ENCODE data around the gene FOXI1. TPM values are rescaled to one million over a fixed set of nuclear protein-coding genes. Genes with fewer than 3 reads are reported as not detected.

FOXI1 gene
- total RNA-seq, 2 experiments from 2014 or later: 0.28 TPM; not detected in 1

DNA sequence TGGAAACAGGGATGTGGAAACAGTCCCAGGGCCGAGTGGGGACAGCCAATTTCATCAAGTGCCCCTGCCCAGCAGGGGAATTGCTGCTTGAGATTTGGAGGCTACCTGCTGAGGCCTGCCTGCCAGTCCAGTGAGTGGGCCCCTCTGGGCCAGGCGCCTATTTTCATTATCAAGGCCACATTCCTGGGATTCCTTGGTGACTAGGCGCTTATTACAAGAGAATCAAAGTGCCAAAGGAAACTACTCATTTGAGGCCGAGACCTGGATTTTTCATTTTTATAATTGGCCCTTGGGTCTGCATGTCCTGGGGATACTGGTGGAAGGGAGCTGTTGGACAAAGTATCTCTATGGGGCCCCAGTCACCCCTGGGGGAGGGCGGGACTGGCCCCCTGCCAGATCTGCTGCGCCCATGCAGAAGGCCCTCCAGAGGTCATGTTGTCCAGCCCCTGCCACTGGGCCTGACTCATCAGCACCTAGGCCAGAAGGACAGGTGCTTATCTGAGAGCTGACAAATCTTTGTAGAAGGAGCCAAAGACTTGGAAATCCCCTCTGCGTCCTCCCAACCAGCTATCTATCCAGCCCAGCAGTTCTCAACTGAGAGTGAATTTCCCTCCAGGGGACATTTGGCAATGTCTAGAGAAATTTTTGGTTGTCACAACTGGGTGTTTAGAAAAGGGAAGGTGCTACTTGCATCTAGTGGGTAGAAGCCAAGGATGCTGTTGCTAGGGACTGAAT lies 45.6 kb downstream of the FOXI1 start:
- H3K27ac ChIP-seq (ENCODE audit: low read depth in 1 of 2, low read length in 2 of 2): no peak overlapping the region
- no peaks in the 10 kb centered on the region for H3K4me1 ChIP-seq (ENCODE audit: insufficient read depth, low read length)
- intact Hi-C loops (cut with DNase I, micrococcal nuclease): no loop called here
- no peaks in the 10 kb centered on the region for H3K4me1 Mint-ChIP-seq (ENCODE audit: low read depth)
- H3K4me3 ChIP-seq (ENCODE audit: low read length): no peak overlapping the region
- H3K9me3 ChIP-seq (ENCODE audit: control insufficient read depth in 1 of 2, insufficient read depth in 1 of 2, low read length in 2 of 2): no peaks in the 10 kb centered on the region
- no peak overlapping the region for H3K4me3 Mint-ChIP-seq
- H3K27me3 Mint-ChIP-seq: peaks cover 5% of the 10 kb centered on the region
- no peaks in the 10 kb centered on the region for H3K27me3 ChIP-seq (ENCODE audit: control insufficient read depth in 1 of 2, insufficient read depth in 2 of 2, low read length in 2 of 2)
- DNase-seq: no peak
- no peak for TF ChIP-seq CTCF (IDR thresholded peaks at IDR 0.05)
- H3K9me3 Mint-ChIP-seq: no peaks in the 10 kb centered on the region
- no peaks in the 10 kb centered on the region for H3K36me3 Mint-ChIP-seq (ENCODE audit: low read depth)
- H3K27ac Mint-ChIP-seq: no peak overlapping the region
- H3K36me3 ChIP-seq (ENCODE audit: insufficient read depth, low read length): no peaks in the 10 kb centered on the region
- no peak for ATAC-seq (ENCODE audit: poor library complexity)
- POLR2A ChIA-PET: no interaction called here
- CTCF ChIA-PET: no interaction called here

- Mint-ChIP-seq H3K4me1 (ENCODE audit: low read depth) (no peaks in the 10 kb centered on the region), H3K27me3 (peaks cover 5% of the 10 kb centered on the region), H3K4me3 (no peak overlapping the region), H3K27ac (no peak overlapping the region), H3K9me3 (no peaks in the 10 kb centered on the region), H3K36me3 (ENCODE audit: low read depth) (no peaks in the 10 kb centered on the region)
- no peaks in the 10 kb centered on the region for H3K4me1 ChIP-seq (ENCODE audit: insufficient read depth, low read length)
- no peak for TF ChIP-seq CTCF (IDR thresholded peaks at IDR 0.05)
- no peak overlapping the region for H3K4me3 ChIP-seq (ENCODE audit: low read length)
- ChIA-PET CTCF (no interaction called here), POLR2A (no interaction called here)
- H3K9me3 ChIP-seq (ENCODE audit: control insufficient read depth in 1 of 2, insufficient read depth in 1 of 2, low read length in 2 of 2): no peaks in the 10 kb centered on the region
- ATAC-seq (ENCODE audit: poor library complexity) (no peak), DNase-seq (no peak)
- no peaks in the 10 kb centered on the region for H3K27me3 ChIP-seq (ENCODE audit: control insufficient read depth in 1 of 2, insufficient read depth in 2 of 2, low read length in 2 of 2)
- no peak overlapping the region for H3K27ac ChIP-seq (ENCODE audit: low read depth in 1 of 2, low read length in 2 of 2)
- intact Hi-C loops (cut with DNase I, micrococcal nuclease): no loop called here
- H3K36me3 ChIP-seq (ENCODE audit: insufficient read depth, low read length): no peaks in the 10 kb centered on the region
Measured at GRCh38 chr5:170152767-170153166, 47.1 kb downstream of the FOXI1 start.

DNA sequence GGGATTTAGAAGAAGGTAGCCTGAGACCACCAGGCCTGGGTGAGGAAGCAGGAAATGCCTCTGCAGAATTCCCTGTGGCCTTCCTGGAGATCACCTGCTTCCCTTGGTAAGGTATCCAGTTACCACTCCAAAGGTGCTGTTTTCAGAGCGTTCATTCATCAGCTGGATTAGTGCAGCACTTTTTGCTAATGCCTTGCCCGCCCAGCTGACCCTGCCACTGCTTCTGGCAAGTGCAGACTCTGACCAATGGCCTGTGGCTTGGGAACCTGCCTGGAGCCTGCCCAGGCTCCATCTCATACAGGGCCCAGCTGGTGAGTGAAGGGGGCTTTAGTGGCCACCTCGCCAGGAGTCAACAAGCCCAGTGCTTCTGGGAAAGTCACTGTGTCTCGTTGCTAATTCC lies 48.6 kb downstream of the FOXI1 start:
- no peak overlapping the region for H3K27ac Mint-ChIP-seq
- CTCF ChIA-PET: no interaction called here
- POLR2A ChIA-PET: no interaction called here

More for the DNA sequence above, 48.6 kb downstream of the FOXI1 start:
- H3K9me3 ChIP-seq (ENCODE audit: control insufficient read depth in 1 of 2, insufficient read depth in 1 of 2, low read length in 2 of 2): no peaks in the 10 kb centered on the region
- no peak for ATAC-seq (ENCODE audit: poor library complexity)
- Mint-ChIP-seq H3K9me3 (no peaks in the 10 kb centered on the region), H3K4me3 (no peak overlapping the region), H3K36me3 (ENCODE audit: low read depth) (no peaks in the 10 kb centered on the region), H3K4me1 (ENCODE audit: low read depth) (no peaks in the 10 kb centered on the region), H3K27me3 (peaks cover 1% of the 10 kb centered on the region)
- DNase-seq: no peak
- no peak overlapping the region for H3K4me3 ChIP-seq (ENCODE audit: low read length)
- H3K27ac ChIP-seq (ENCODE audit: low read depth in 1 of 2, low read length in 2 of 2): no peak overlapping the region
- no peaks in the 10 kb centered on the region for H3K4me1 ChIP-seq (ENCODE audit: insufficient read depth, low read length)
- intact Hi-C loops (cut with DNase I, micrococcal nuclease): no loop called here
- H3K27me3 ChIP-seq (ENCODE audit: control insufficient read depth in 1 of 2, insufficient read depth in 2 of 2, low read length in 2 of 2): no peaks in the 10 kb centered on the region
- H3K36me3 ChIP-seq (ENCODE audit: insufficient read depth, low read length): no peaks in the 10 kb centered on the region
- TF ChIP-seq CTCF (IDR thresholded peaks at IDR 0.05): no peak

Measured in CD4-positive, alpha-beta T cell (primary cell).